HT1080 (cell line): ENCODE data around the gene SH3PXD2B. TPM values are rescaled to one million over a fixed set of nuclear protein-coding genes. Genes with fewer than 3 reads are reported as not detected.

Experiments
- DNase-seq: peaks from one replicate; pipeline ENCODE4 v3.0.0-alpha.2; 2015; ENCODE audit warnings: low read depth
- total RNA-seq: library from RNA; depleted of rRNA; stranded (reverse); fragments of >200 nt; shearing (Covaris generic); gene quantifications from 2 replicates; pipeline ENCODE4 v1.2.3, GENCODE V29; 2014

SH3PXD2B gene
- total RNA-seq, 1 experiment from 2014 or later = 6.4 TPM

GRCh38 chr5:172437445-172438318 lies 16.6 kb downstream of the SH3PXD2B start:
- peak; percentile 65 for DNase-seq

- no peak for DNase-seq
Measured at GRCh38 chr5:172436879-172437369, 17.4 kb downstream of the SH3PXD2B start.

- DNase-seq = no peak
Measured at GRCh38 chr5:172436078-172436878, 18.0 kb downstream of the SH3PXD2B start.

- DNase-seq = no peak
Measured at GRCh38 chr5:172435362-172436077, 18.8 kb downstream of the SH3PXD2B start.

GRCh38 chr5:172434251-172434650 lies 20.1 kb downstream of the SH3PXD2B start:
- DNase-seq = no peak

GRCh38 chr5:172433513-172433912 lies 20.8 kb downstream of the SH3PXD2B start:
- no peak for DNase-seq

- DNase-seq = no peak
Measured at GRCh38 chr5:172433071-172433470, 21.3 kb downstream of the SH3PXD2B start.

- DNase-seq = no peak
Measured at GRCh38 chr5:172430354-172430753, 24.0 kb downstream of the SH3PXD2B start.

GRCh38 chr5:172429201-172429940 lies 25.0 kb downstream of the SH3PXD2B start:
- DNase-seq = no peak

GRCh38 chr5:172428224-172429166 lies 25.8 kb downstream of the SH3PXD2B start:
- DNase-seq = no peak

GRCh38 chr5:172427202-172427601 lies 27.1 kb downstream of the SH3PXD2B start:
- DNase-seq = no peak

GRCh38 chr5:172426086-172426485 lies 28.2 kb downstream of the SH3PXD2B start:
- DNase-seq = no peak

GRCh38 chr5:172425402-172425801 lies 28.9 kb downstream of the SH3PXD2B start:
- no peak for DNase-seq

GRCh38 chr5:172424808-172425207 lies 29.5 kb downstream of the SH3PXD2B start:
- no peak for DNase-seq

- DNase-seq = no peak
Measured at GRCh38 chr5:172424111-172424490, 30.2 kb downstream of the SH3PXD2B start.

GRCh38 chr5:172423379-172424110 lies 30.8 kb downstream of the SH3PXD2B start:
- DNase-seq = no peak

- no peak for DNase-seq
Measured at GRCh38 chr5:172422255-172422654, 32.1 kb downstream of the SH3PXD2B start.

- DNase-seq = no peak
Measured at GRCh38 chr5:172421020-172421419, 33.3 kb downstream of the SH3PXD2B start.
